HG03097 (cell line): Measurements from ENCODE around the gene AS3MT.
"Not testable (repeated sequence)": the region's sequence is repeated elsewhere in the genome, so short reads cannot be mapped to it uniquely, and the experiment has no call there.

Experiments used
- ATAC-seq: cut with Tn5 transposase; IDR thresholded peaks from one replicate; pipeline ENCODE4 v1.9.1; 2021; ENCODE audit not compliant: unreplicated experiment, low FRiP score

The AS3MT gene

DNA sequence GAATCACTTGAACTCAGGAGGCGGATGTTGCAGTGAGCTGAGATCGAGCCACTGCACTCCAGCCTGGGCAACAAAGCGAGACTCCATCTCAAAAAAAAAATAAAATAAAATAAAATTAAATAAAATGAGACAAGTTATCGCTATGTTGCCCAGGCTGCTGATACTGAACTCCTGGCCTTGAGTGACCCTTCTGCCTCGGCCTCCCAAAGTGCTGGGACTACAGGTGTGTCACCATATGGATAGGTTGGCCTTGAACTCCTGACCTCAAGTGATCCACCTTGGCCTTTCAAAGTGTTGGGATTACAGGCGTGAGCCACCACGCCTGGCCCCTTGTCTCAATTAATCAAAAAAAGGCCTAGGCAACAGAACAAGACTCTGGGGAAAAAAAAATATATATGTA lies 16.0 kb upstream of the AS3MT start:
- ATAC-seq = not testable (repeated sequence)

DNA sequence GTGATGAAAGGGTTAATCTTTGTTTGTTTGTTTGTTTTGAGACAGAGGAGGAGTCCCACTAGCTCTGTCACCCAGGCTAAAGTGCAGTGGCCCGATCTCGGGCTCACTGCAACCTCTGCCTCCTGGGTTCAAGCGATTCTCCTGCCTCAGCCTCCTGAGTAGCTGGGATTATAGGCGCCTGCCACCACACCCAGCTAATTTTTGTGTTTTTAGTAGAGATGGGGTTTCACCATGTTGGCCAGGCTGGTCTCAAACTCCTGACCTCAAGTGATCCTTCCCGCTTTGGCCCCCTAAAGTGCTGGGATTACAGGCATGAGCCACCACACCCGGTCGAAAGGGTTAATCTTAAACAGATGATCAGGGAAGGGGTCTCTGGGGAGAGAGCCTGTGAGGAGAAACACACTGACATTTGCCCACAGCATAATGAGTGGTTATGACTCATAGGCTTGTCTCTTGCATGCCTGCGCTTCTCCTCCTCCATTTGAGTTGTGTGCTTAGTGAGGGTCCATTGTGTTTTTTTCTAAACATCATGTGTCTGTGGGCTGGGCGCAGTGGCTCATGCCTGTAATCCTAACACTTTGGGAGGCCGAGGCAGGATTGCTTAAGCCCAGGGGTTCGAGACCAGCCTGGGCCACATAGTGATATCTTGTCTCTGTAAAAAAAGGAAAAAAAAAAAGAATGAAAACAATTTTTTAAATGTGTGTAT lies 13.4 kb upstream of the AS3MT start:
- not testable (repeated sequence) for ATAC-seq

DNA sequence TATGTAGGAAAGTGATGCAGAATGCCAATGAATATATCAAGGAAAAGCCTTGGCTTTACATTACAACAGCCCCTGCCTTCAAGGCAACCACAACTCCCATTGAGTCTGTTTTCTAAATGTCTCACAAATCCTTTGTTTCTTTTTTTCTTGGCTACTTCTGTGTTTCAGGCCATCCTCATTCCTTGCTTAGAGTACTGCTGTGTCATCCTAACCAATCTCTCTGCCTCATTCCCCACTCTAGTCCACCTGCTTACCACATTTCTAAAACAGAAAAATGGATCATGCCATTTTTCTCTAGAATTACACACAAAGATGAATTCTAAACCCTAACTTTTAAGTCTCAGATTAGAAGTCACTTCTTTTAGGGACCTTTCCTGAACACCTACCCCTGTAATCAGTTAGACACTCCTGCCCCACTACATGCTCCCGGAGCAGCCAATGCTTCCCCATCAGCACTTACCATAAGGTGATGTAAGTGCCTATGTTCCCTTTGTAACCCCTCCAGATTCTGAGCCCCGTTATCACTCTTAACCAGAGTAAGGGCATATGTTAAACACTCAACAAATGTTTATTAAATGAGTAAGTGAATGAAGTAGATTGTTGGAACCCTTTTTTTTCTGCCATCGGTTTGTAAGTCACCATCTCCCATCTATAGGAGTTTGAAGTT lies 12.4 kb upstream of the AS3MT start:
- ATAC-seq = no peak

DNA sequence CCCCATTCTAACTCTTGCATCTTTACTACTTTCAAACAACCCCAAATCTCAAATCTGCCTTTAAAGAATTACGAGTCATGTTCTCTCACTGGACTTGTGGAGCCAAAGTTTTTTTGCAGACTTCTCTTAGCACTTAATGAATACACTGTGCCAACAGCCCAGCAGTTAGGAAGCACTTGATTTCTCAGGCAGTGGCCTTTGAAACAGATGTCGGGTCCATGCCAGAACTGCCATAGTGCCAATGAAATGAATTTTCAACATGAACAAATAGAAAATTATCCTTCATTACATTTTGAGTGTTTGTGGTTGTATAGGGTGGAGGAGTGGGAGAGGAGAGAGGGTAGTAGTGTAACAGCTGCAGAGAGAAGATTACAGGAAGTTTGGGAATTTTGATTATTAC lies 9.4 kb upstream of the AS3MT start:
- ATAC-seq = no peak

DNA sequence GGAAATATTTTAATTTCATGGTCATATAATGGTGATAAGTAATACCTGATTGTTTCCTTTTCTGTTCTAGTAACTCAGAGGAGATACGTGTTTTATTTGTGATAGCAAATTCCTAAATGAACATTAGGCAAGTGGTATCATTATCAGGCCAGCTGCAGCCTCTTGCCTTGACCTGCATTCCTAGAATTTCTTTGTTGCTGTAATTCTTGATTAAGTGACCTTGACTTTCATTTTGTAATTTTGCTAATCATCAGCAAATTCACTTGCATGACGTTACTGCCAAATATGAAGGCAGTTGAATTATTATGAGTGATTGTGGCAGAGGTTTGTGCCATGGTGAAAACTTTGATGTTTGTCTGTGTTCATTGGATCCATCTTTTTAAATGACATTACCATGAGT lies 5.6 kb upstream of the AS3MT start:
- ATAC-seq = no peak

DNA sequence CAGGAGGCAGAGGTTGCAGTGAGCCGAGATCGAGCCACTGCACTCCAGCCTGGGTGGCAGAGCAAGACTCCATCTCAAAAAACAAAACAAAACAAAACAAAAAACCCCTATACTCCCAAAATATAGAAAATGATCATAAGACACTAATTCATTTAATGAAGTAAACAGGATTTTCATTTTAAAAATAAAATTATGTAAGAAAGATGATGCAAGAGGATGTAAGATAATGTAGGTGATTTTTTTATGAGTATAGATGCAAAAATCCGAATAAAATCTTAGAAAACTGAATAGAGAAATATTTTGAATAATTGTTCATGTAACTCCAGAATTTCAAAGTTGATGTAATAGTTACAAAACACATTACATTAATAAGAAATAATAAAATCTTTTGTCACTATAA lies 3.6 kb upstream of the AS3MT start:
- ATAC-seq = no peak

DNA sequence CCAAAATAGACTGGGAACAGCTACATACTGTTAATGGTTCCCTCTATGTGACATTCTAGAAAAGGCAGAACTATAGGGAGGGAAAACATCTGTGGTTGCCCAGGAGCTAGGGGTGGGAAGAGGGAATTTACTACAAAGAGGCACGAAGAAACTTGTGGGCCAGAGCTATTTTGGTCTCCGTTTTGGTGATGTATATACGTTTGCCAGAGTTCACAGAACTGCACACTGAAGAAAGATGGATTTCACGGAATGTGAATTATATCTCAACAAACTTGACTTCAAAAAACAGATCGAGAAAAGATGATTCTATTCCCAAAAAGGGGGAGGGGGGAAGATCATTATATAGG lies 386 bp upstream of the AS3MT start:
- ATAC-seq = no peak

DNA sequence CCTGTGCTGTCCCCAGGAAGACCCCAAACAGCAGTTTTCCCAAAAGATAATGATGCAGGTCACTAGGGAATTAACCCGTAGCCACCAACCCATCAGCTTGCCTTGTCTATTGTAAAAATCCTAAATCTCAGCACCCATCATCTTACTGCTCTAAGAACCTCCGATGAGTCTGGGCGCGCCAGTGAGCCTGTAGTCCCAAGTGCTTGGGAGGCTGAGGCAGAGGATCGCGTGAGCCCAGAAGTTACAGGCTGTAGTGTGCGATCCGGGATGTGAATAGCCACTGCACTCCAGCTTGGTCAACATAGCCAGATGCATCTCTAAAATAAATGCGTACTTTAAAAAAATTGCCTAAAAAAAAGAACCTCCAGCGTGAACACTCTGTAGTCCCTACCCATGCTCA lies 951 bp downstream of the AS3MT start:
- ATAC-seq = no peak

DNA sequence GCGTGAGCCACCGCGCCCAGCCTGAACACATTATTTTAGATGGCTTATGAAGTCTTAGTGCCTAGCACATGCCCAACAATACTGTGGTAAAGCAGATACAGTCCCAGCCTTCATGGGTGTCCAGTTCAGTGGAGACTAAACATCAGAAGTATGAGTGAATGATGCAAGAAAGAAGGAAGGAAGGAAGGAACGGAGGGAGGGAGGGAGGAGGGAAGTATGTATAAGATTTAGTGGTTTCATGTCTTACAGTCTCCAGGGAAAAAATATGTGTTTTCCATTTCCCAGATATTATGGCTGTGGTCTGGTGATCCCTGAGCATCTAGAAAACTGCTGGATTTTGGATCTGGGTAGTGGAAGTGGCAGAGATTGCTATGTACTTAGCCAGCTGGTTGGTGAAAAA lies 2.9 kb downstream of the AS3MT start:
- ATAC-seq = no peak

DNA sequence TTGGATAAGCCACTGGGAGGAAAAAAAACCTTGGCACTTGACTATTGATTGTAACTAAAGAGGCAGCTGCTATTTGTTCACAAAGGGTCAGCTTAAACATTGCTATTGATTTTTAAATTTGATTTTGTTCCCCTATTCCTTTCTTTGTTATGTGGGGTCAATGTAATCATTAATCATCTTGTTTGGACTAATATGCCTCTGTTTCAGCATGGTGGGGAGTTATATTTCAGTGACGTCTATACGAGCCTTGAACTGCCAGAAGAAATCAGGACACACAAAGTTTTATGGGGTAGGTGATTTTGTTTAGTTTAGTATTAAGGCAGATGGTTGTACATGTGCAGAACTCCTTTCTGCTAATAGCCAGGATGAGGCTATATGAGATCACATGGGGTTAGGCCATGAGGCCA lies 7.5 kb downstream of the AS3MT start:
- ATAC-seq = no peak

DNA sequence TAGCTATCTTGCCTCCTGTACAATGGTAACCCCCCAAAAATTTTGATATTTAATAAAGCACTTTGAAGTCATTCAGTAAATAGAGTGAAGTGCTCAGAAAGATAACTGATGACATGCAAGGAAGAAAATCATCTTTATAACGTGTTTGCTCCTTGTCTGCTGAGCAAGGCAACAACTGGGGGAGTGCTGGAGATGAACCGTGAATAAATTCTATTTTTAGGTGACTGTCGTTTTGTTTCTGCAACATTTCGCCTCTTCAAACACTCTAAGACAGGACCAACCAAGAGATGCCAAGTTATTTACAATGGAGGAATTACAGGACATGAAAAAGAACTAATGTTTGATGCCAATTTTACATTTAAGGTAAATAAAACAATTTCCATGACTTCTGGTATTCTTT lies 9.4 kb downstream of the AS3MT start:
- ATAC-seq = no peak

DNA sequence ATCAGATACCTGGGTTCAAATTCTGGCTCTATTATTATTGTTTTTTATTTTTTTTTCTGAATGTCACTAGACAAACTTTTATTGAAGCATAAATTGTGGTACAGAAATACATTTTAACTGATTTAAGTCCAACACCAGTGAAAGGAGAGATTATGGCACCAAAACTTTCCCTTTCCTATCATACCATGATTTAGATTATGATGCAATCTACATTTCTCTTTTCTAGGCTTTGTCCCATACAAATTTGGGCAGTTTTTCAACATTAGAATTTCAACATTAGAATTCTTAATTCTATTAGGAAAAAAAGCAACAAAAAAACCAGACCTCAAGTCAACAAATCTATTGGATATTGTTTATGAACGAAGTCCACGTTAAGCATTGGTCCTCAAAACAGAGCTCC lies 11.0 kb downstream of the AS3MT start:
- no peak for ATAC-seq

DNA sequence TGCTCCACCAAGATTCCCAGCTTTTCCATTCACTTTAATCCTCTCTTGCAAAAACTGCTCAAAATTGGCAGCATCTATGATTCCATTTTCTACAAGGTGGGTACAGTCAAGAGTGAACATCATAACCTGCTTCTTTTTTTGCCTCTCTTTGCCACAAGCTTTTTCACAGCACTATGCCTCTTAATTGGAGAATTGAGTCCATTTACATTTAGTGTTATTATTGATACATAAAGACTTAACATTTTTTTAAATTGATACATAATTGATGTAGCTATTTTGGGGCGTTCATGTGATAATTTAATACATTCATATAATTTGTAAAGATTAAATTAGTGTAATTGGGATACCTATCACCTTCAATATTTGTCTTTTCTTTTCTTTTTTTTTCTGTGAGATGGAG lies 18.8 kb downstream of the AS3MT start:
- no peak for ATAC-seq

DNA sequence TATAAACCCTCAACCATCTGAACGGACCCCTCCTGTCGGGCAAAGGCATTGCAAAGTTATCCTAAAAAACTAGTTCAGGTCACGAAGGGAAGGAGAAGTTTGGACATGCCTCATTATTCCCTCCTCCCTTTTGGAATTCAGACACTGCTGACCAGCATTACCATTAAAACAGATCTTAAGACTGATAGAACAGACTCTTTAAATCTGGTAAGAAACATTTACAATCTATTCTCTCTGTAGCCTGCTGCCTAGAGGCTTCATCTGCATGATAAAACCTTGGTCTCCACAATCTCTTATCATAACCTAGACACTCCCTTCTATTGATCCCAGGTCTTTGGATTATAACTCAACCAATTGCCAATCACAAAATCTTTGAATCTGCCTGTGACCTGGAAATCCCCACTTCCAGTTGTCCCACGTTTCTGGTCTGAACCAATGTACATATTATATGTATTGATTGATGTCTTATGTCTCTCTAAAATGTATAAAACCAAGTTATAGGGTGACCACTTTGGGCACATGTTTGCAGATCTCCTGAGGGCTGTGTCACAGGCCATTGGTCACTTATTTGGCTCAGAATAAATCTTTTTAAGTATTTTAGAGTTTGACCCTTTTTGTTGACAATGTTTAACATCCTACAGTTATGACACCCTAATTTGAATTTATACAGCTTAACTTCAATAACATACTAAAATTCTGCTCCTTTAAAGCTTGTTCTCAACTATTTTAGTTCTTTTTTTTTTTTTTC lies 25.4 kb downstream of the AS3MT start:
- ATAC-seq = no peak

DNA sequence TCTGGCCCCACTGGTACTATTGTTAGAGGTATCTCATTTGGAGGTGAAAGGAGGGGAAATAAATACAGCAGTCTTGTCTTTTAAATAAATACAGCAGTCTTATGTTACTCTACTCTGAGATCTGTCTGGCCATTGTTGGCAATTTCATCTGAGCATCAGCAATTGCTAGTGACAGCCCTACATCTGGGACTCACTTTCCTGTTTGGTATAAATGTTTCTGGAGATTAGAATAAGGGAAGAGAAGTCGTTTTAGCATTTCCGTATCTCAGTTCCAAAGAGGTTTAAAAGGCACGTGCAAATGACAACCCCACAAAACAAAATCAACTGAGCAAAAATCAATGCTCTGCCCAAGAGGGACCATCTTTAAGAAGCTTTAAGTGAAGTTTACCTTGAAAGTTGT lies 30.7 kb downstream of the AS3MT start:
- no peak for ATAC-seq

DNA sequence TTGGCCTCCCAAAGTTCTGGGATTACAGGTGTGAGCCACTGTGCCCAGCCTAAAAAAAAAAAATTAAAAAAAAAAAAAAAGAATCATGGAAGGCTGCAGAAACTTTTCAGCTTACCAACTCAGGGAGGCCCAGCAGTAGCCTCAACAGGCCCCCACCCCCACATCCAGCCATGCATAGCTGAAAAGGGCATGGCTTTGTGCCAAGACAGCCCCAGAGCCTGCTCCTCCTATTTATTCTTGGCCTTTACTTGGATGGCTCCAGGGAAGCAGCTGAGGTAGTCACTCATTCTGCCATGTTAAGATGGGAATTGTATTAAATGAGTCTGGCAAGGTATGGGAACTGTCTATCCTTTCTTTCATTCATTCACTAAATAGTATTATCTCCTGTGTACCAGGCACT lies 35.1 kb downstream of the AS3MT start:
- no peak for ATAC-seq

DNA sequence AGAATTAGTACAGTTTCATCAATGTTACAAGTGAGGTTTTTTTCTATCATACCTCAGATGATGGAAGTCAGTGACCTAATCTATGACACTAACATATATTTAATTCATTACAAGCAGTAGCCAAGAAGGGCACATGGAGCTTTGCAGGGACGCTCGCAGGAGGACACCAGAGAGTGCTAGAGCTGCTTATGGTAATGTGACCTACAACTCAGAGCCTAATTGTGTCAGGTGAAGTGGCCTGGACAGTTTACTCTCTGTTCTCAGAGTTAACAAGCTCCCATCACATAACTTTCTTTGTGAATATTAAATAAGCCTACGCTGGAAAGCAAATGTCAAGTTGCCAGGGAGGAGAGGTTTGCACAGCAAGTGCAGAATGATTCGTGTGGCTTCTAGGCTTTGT lies 37.2 kb downstream of the AS3MT start:
- no peak for ATAC-seq

DNA sequence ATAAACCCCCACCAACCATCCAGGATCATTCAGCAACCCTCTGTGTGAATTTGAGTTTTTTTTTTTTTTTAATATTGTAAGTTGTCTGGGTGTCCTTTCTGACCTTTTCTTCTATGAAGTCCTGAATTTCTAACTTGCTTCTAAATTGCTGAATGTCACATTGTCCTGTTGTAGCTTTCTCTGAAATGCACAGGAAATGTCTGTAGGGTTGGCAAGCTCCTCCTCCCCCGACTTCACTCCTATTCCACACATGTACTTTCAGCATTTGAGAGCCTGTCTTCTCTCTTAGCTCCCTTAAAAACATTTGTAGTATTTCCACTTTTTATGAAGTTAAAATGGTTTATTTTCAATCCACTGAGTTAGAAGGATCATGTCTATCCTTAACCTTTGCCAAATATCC lies 45.5 kb downstream of the AS3MT start:
- ATAC-seq = no peak

DNA sequence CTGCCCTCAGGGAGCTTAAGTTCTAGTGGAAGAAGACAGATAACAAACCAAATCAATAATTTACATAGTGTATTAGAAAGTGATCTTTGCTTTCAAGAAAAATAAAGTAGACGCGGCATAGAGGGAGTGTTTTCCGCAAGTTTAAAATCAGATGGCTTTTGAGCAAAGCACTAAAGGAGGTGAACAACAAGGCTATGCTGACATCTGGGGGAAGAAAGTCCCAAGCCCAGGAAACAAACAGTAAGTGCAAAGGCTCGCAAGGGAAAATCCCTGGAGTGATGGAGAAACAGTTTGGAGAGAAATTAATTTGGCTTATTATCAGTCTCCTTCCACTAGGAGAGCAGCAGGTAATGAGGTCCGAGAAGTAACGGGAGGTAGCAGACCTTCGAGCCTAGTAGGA lies 46.9 kb downstream of the AS3MT start:
- no peak for ATAC-seq

DNA sequence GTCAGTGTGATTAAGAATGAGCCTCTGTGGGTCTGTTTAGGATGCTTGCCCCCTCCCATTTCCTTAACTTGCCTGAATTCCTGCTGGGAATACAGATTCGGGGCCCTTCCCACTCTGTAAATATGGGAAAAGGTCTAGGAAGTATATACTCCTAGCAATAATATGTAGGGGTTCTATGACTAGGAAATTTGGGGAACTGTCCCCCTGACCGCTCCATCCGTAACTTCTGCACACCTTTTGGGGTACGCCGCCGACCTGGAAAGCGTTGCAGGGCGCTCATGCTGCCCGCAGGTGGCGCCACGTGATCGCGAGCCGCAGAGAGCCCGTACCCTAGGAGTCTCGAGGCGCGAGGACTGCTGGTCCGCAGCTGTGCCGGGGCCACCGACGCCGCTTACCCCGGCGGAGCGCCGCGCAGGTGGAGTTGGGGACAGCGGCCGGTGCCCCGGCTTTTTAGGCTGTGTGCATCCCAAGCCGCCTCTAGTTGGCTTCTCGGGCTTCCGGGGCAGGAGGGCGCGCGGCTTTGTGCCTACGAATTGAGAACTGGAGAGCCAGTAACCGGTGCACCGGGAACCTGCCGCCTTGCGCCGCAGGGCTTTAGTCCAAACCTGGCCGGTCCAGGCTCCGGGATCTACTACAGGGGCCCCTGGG lies 48.2 kb downstream of the AS3MT start:
- ATAC-seq = peak; percentile 45

DNA sequence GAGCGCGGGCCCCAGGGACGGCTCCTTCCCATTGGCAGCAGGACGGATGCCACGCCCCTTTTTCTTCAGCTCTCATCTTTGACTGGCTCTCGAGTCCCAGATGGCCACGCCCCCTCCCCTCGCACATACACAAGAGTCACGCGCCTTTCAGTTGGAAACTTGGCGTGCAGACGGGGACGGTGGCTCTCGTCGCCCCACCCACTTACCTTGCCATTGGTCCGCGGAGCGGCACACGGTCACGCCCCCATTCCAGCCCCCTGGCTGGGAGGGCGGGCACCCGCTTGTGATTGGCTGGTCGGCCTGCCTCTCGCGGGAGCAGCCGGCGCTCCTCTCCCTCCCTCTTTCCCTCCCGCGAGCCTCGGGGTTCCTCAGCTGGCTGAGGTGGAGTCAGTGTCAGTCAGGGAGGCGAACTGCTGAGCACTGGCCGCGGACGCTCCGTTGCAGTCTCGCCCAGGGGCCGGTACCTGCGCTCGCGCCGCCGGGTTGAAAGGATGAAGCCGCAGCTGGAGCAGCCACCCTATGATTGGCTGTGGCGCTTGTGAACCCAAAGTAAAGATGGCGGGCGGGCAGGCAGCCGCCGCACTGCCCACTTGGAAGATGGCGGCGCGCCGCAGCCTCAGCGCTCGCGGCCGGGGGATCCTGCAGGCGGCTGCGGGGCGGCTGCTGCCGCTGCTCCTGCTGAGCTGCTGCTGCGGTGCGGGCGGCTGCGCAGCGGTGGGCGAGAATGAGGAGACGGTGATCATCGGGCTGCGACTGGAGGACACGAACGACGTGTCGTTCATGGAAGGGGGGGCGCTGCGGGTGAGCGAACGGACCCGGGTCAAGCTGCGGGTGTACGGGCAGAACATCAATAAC lies 48.9 kb downstream of the AS3MT start, which contains the start of gene CNNM2:
TSS of gene CNNM2 (plus strand) at position 333 of the 855 bp plus-strand sequence. CDS start at position 520, 187 bp downstream.
- ATAC-seq = peak; percentile 84
